HG03565 (cell line): Measurements from ENCODE around the gene FOXN3.

Experiments
- ATAC-seq: cut with Tn5 transposase; IDR thresholded peaks from one replicate; pipeline ENCODE4 v1.9.1; 2021; ENCODE audit warnings: mild to moderate bottlenecking, moderate library complexity; ENCODE audit not compliant: unreplicated experiment

FOXN3 gene

DNA sequence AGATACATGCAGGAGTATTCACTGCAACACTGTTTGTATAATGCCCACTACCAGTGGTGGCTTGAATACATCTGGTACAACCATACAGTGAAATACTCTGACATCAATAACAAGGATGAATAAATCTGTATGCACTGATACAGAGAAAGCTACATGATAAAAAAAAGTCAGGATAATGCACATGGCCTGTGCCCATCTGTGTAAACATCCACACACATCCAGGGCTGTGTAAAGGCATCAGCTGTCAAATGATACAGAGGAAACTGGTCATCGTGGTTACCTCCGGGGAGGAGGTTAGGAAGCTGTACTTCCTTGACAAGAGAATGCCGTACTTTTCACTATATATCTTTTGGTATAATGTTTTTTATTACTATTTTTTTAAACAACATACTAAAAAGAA is 176.6 kb downstream of the FOXN3 start:
- ATAC-seq: no peak

DNA sequence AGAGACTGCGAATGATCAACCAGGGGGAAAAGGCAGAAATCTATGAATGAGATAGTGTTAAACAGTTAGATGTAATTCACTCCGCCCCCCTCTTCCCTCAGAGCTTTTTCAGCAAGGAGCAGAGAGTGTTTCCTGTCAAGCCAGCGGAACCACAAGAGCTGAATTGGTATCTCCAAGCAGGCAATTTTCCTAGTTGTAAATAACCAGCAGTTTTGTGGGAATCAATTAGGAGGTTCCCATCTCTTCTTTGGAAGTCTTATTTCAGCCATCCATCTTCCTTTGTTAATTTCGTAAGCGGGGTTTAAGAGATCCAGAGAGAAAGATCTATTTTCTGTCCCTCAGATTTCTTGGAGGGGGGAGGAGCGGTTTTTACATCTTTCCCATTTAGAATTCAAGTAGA is 178.0 kb downstream of the FOXN3 start:
- ATAC-seq: no peak

DNA sequence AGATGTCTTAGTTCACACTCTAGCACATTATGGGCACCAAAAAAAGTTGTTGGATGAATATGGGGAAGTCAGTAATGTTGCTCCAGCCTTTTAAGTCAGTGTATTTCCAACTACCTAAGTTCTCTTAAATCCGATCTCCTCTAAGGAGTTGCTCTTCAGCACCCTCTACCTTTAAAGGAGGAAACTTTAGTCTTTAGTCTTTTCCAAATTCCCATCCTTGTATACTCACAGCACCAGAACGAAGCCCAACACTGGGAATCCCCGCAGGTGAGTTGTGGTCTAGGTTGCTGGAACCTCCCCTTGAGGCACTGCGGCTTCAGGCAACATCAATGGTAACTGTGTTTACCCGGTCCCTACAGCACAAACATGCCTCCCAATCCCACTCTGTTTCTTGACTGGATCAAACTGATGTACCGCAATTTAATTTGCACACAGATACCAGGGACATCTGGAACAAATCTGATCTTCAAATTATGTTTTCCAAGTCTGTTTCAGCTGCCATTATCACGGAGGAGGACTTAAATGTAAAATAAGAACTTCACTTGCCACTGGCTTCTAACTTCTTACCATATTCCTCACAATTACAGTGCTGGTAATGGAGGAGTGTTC is 179.0 kb downstream of the FOXN3 start:
- no peak for ATAC-seq

GRCh38 chr14:89236851-89237250 is 180.2 kb downstream of the FOXN3 start:
- no peak for ATAC-seq

DNA sequence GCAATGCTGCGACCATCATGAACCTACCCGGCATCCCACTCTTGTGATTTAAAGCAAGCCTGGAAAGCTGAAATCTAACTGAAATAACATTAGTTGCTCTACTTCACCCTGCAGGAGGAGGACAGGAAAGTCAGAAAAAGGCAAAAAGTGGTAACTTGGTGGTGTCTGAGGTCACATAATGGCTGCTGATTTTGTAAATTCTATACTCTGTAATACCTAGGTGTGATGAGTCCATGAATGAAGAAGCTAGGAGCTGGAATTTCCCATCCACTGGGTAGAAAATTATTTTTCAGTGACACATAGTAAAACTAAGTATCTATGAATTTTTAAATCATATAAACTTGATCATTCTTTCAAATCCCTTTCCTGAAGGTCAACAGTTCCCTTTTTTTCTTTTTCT is 183.8 kb downstream of the FOXN3 start:
- ATAC-seq: no peak

DNA sequence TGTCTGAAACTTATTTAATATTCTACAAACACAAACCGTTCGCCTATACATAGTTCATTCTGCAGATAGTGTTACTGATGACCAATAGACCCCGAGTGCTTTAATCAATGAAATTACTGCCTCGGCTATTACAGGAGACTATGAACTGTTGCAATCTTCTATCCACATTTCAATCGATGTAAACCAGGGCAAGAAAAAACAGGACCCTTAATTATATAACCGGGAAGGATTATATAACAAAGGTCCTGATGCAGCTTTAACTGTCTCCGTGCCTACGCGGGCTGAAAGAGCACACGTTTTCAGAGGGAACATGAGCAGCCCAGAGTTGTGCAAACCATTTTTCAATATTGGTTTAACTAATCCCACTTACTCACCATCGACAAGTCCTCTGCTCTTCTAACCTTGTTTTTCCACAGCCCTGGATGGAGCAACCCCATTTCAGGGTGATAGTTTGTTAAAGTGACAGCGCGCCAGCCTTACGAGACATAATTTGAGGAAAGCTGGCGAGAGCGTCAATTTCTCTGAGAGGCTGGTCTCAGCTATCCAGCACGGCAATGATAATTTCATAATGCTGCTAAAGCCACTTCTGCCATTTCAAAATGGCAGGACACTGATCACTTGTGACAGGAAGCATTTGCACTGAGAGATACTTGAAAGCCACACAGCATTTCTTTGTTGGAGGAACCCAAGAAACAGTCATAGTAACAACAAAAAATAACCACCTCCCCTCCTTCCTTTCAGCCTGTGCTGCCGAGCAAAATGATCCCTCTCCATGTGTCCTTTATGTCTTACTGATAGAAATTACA is 184.6 kb downstream of the FOXN3 start:
- no peak for ATAC-seq

DNA sequence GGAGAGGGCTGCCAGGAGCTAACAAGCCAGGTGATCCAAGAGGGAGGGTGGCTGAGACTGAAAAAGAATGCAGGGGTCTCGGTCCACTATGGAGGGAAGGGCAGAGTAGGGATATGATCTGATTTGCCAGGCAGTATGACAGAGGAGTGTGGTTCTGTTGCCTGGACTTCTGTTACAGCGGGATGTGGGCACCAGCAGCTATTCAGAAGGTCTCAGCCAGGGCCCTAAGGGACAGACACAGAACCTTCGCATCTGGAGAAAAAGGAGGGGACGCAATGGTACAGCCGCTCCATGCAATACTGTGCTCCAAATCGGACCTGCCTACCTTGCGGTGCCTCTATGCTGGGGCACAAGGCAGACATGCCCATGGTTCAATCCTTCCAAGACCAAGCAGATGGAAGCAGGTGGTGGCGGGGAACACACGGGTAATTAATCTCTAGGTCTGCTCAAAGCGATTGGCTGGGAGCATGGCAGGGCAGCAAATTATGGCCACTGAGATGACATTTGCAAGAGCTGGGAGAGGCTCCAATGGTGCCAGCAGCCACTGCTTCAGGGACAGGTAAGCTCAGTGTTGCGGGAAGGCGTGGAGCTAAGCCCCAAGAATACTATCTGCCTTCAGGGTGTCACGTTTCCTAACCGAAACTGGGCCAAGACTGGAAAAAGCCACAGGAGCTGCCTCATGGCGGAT is 185.5 kb downstream of the FOXN3 start:
- no peak for ATAC-seq

DNA sequence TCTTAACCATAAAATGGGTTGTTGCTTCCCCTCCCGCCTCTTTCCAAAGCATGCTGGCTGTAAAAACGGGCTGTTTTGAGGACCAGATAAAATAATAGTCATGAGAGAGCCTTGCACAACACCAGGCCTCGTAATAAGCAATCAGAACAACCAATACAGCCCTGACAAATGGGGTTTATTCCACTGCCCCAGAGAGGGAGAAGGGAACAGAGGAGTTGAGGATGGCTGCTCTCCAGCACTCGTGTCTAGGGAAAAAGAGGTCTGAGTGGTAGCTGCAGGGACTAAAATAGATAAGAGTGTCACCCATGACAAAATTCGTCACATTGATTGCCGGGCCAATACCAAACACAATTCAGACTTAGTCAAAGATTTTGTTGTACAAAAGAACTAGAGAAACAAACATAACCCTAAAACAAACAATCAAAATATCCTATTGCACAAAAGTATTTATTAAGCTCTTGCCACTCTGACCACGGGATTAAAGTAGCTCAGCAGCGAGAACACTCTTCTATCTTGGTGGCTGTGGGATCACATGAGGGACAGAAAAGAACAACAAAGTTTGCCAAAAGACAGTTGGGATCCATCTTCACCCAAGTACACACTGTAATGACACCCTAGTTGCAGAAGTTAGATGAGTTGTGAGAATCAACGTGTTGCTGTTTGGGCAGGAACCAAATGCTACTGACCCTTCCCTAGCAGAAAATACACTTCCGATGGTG is 188.0 kb downstream of the FOXN3 start:
- no peak for ATAC-seq

GRCh38 chr14:89227496-89227836 is 189.6 kb downstream of the FOXN3 start:
- no peak for ATAC-seq

DNA sequence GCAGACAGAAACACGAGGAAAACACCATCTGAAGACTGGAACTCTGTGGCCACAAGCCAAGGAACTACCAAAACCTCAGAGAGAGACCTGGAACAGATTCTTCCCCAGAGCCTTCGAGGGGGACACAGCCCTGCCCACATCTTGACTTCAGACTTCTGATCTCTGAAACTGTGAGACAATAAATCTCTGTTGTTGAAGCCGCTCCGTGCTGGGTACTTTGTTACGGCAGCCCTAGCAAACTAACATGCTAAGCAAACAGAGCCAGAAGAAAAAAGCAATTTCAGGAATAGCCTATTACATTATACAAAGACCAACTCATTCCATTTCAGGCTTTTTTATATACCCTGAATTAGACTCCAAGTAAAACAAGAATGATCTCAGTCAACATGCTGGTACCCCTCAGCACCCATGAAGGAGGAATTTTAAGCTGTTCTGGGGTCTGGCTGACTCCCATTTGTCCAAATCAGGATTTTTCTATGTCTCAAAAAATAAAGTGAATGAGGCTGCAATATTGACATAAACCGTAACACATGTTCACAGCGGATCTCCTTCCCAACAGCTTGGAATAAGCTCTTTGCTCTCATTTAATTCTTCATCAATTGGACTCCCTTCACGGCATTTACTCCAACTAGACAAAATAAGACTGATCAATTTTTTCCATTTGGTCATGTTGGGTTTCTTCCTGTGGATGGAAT is 190.1 kb downstream of the FOXN3 start:
- no peak for ATAC-seq

DNA sequence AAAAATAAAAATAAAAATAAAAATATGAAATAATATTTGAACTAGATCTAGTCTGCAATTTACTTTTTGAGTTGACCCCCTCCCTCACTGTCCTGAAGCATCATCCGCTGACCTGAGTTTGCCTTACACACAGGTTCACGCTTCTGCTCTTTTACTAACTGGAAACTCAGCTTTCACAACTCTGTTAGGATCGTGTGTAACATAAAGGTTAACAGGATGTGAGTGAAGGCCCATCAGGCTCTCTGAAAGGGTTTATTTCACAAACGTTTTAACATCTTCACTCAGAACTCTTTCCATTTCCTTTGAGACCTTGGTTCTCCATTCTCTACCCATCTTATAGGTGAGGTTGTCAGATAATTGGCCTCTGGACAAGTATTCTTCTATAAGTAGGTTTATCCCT is 191.4 kb downstream of the FOXN3 start:
- ATAC-seq: no peak

GRCh38 chr14:89221109-89221810 is 195.8 kb downstream of the FOXN3 start:
- ATAC-seq: no peak

- no peak for ATAC-seq
Observed at GRCh38 chr14:89219051-89219450, 198.0 kb downstream of the FOXN3 start.

- ATAC-seq: no peak
Observed at GRCh38 chr14:89217891-89218290, 199.1 kb downstream of the FOXN3 start.

DNA sequence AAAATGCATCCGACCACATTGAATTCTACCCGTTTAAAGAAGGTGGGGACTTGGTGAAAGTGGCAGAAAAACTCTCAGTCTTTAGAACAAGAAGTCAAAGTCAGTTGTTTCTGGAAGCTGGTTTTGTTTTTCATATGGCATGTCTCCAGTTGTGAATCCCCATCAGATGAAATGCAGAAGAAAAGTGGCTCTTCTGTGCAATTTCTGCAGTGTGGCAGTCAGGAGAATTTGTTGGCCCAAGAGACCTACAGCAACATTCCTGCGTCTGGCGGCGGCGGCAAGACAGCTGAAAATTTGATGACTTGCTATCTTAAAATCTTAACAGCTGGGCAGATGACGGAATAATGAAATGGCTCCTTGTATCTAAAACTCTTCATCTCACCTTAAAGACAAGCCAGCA is 201.5 kb downstream of the FOXN3 start:
- no peak for ATAC-seq

DNA sequence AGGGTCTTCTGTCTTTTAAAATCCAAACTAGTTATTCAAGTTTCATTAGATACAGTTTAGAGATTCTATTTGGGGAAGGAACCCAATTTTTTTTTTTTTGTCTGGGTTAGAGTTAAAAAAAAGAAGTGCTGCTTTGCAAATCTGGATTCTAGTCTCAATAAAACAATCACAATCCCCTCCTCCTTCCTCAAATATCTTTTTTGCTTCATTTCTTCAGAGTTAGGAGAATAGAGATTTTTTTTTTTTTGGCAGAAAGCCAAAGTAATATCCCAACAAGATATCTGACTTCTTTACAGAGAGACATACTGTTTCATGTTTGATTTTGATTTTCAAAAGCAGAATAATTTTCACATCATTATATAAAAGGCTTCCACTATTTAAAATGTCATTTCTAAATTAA is 201.9 kb downstream of the FOXN3 start:
- ATAC-seq: no peak

- no peak for ATAC-seq
Observed at GRCh38 chr14:89214221-89214965, 202.6 kb downstream of the FOXN3 start.

DNA sequence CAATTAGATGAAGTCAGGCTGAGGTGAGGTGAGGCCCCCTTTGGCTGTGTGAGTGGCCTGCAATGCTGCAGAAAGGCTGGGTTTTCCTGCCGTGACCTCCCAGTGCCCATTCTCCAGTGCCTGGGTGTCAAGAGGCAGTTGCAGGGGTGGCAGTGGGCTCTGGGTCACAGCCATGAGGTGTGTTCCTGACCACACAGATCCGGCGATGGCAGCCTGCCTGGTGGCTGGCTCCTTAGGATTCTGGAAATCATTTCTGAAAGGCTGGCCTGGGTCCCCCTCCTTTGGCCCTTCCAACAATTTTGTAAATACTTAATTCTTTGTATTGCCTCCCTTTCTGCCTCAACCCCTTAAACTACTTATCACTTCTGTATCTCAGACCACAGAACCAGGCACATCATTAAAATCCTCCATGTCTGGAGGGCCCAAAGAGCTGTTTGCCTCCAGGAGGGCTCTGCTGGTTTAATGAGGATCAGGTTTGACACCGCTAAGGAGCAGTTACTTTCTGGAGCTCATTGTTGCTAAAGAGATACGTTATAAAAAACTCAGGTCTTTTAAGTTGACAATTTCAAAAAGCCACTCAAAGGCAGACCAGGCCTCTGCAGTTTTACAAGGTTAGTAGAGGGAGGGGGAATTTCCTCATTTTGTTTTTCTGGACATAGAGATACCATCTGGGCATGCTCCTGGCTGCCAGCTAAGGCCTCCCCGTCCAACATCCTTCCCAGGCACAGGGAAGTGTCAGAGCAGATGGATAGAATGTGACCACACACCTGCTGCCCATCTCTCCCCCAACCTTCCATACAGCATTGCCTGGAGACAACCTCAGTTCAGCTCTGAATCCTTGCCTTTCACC is 204.4 kb downstream of the FOXN3 start:
- ATAC-seq: no peak

- ATAC-seq: no peak
Observed at GRCh38 chr14:89209558-89209957, 207.5 kb downstream of the FOXN3 start.
